Neutrophil (primary cell): ENCODE data around the gene HOXA5.

Experiments used
- H3K27ac ChIP-seq: fragments of 200-600 bp; sonication (generic); 2 replicates; pipeline ENCODE4 v1.5.1; 2016; ENCODE audit warnings: mild to moderate bottlenecking, moderate library complexity
- H3K27me3 ChIP-seq: fragments of 200-600 bp; sonication (generic); 2 replicates; pipeline ENCODE4 v1.6.0; 2016; ENCODE audit warnings: mild to moderate bottlenecking
- H3K36me3 ChIP-seq: fragments of 200-600 bp; sonication (generic); 2 replicates; pipeline ENCODE4 v1.5.1; 2017
- H3K4me1 ChIP-seq, 2 experiments: fragments of 200-600 bp in 1 of 2; sonication (generic) in 1 of 2; 1 replicate in 1 of 2; 2 replicates in 1 of 2; pipeline versions ENCODE4 v1.5.1 to v1.6.1; 2013 to 2016; ENCODE audit warnings: low read depth in 1 of 2, low read length in 1 of 2, mild to moderate bottlenecking in 1 of 2, moderate library complexity in 1 of 2; ENCODE audit not compliant: control insufficient read depth in 1 of 2, insufficient read depth in 1 of 2
- H3K4me3 ChIP-seq, 2 experiments: fragments of 200-600 bp in 1 of 2; sonication (generic) in 1 of 2; 1 replicate in 1 of 2; 2 replicates in 1 of 2; pipeline ENCODE4 v1.5.1; 2013 to 2016; ENCODE audit warnings: low read depth in 1 of 2, low read length in 1 of 2, mild to moderate bottlenecking in 1 of 2, moderate library complexity in 1 of 2
- H3K9me3 ChIP-seq: fragments of 200-600 bp; sonication (generic); 2 replicates; pipeline ENCODE4 v1.5.1; 2016
- CTCF ChIP-seq: fragments of 200-600 bp; sonication (generic); IDR thresholded peaks from 2 replicates; pipeline ENCODE4 v1.5.1; 2016; ENCODE audit warnings: antibody characterized with exemption

Gene HOXA5

GRCh38 chr7:27160546-27161213, 17.2 kb upstream of the HOXA5 start:
- Histone ChIP-seq H3K4me3 (peak overlapping the region; percentile 74 to 85), H3K36me3 (no peaks in the 10 kb centered on the region), H3K27ac (peak overlapping the region; percentile 40), H3K9me3 (no peaks in the 10 kb centered on the region), H3K27me3 (peaks cover 100% of the 10 kb centered on the region), H3K4me1 (peaks cover 51 to 78% of the 10 kb centered on the region in 2 experiments)
- peak; percentile 98 for TF ChIP-seq CTCF

- H3K27me3 ChIP-seq = peaks cover 100% of the 10 kb centered on the region
- no peaks in the 10 kb centered on the region for H3K9me3 ChIP-seq
- H3K4me1 ChIP-seq = peaks cover 50 to 78% of the 10 kb centered on the region in 2 experiments
- no peaks in the 10 kb centered on the region for H3K36me3 ChIP-seq
- no peak for TF ChIP-seq CTCF
- no peak overlapping the region for H3K27ac ChIP-seq
- peak overlapping the region in 1 of 2 experiments; percentile 85 for H3K4me3 ChIP-seq
Measured at GRCh38 chr7:27160145-27160545, 16.7 kb upstream of the HOXA5 start.

GRCh38 chr7:27159266-27160144, 16.0 kb upstream of the HOXA5 start:
- TF ChIP-seq CTCF = no peak
- Histone ChIP-seq H3K4me1 (peaks cover 44 to 76% of the 10 kb centered on the region in 2 experiments), H3K27me3 (peaks cover 100% of the 10 kb centered on the region), H3K36me3 (no peaks in the 10 kb centered on the region), H3K9me3 (no peaks in the 10 kb centered on the region), H3K4me3 (no peak overlapping the region), H3K27ac (no peak overlapping the region)

GRCh38 chr7:27158436-27159265, 15.2 kb upstream of the HOXA5 start:
- Histone ChIP-seq H3K4me1 (peaks cover 36 to 68% of the 10 kb centered on the region in 2 experiments), H3K9me3 (no peaks in the 10 kb centered on the region), H3K27me3 (peaks cover 100% of the 10 kb centered on the region), H3K27ac (no peak overlapping the region), H3K4me3 (no peak overlapping the region), H3K36me3 (no peaks in the 10 kb centered on the region)
- TF ChIP-seq CTCF = no peak

GRCh38 chr7:27157702-27158431, 14.4 kb upstream of the HOXA5 start:
- H3K4me1 ChIP-seq = peaks cover 34 to 64% of the 10 kb centered on the region in 2 experiments
- no peak for TF ChIP-seq CTCF
- no peak overlapping the region for H3K4me3 ChIP-seq
- H3K27ac ChIP-seq = no peak overlapping the region
- no peaks in the 10 kb centered on the region for H3K36me3 ChIP-seq
- H3K9me3 ChIP-seq = no peaks in the 10 kb centered on the region
- H3K27me3 ChIP-seq = peaks cover 100% of the 10 kb centered on the region
